ENCODE results near the gene TJP1.
"Not testable (repeated sequence)": the region's sequence is repeated elsewhere in the genome, so short reads cannot be mapped to it uniquely, and the experiment has no call there.

The TJP1 gene

GRCh38 chr15:29713784-29714183 lies 108.5 kb downstream of the TJP1 start:
- DNase-seq = no peak
- intact Hi-C loops (cut with DNase I) = no loop called here

DNA sequence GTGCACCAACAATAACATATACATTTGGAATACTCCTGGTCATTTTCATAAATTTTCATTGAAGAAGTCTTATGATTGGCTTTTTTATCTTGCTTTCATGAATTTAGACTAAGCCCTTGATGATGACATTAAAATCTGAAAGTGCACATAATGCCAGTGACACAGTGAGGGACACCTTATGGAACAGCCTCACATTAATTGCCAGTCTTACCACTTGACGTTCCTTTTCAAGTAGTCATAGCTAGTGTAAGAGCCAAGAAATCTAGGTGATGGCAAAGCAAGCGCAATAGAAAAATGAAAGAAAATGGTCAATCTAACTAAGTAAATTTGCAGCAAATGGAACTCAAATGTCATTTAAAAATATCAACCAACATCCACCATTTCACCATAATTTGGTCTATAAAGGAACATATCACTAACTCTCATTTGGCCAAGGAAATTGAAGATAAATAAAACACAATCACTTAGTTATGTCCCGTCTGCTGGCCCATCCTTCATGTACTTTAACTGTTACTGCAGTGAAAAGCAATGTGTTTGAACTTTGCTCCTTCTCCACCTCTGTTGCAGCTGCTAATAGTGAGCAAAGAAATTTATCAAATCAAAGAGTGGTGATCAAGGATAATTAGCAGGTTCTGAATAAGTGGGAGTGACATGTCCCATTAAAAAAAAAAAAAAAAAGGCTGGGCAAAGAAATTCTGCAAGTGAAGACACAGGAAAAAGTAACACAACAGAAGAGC lies 110.0 kb downstream of the TJP1 start:
- intact Hi-C loops (cut with DNase I) = no loop called here
- no peak for DNase-seq

DNA sequence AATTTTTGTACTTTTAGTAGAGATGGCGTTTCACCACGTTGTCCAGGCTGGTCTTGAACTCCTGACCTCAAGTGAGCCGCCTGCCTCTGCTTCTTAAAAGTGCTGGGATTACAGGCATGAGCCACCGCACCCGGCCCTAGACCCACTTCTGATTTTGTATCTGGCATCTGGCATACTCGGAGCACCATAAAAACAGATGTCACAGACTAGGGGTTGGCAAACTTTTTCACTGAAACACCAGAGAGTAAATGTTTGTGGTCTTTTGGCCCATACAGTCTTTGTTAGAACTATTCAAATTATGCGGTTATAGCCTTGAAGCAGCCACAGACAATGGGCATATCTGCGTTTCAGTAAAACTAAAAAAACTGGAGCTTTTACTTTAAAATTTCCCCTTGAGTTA lies 110.7 kb downstream of the TJP1 start:
- intact Hi-C loops (cut with DNase I) = no loop called here
- no peak for DNase-seq

- intact Hi-C loops (cut with DNase I) = no loop called here
- DNase-seq = no peak
Measured at GRCh38 chr15:29708519-29708918, 113.7 kb downstream of the TJP1 start.

GRCh38 chr15:29704950-29705597 lies 117.2 kb downstream of the TJP1 start:
- intact Hi-C loops (cut with DNase I) = no loop called here
- no peak for DNase-seq

DNA sequence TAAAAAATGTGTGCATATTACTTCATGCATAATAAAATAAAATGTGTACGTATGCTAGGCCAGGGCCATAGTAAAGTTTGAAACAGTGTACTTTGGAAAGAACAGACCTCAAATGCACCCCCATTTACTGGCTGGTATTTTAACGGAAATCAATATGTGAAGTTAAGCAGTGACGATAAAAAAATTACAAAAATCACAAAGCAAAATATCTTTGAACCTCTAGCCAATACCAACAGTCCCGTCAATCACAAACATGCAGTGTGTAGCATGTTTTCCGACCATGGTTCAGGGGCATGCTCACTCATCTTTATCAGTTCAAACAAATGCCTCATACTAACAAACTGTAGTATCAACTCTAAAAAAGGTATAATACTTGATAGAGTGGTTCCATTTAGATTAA lies 121.1 kb downstream of the TJP1 start:
- intact Hi-C loops (cut with DNase I) = no loop called here
- no peak for DNase-seq

GRCh38 chr15:29700296-29700695 lies 122.0 kb downstream of the TJP1 start:
- intact Hi-C loops (cut with DNase I) = no loop called here
- DNase-seq = no peak

DNA sequence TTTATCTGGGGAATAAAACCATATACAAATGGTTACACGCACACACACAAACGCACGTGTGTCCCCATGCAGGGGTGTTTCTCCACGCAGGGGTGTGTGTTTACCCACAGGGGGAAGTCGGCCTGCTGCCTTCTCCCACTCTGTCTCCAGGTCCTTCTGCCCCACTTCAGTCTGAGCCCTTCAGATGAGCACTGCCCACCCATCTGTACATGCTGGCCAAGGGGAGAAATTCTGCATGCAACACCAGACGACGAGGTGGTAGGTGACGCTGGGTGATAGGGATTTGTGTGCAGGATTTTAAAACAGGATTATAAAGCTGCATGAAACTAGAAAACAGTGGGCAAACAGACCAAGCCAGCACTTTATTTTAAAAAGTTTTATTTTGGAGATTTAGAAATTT lies 122.5 kb downstream of the TJP1 start:
- intact Hi-C loops (cut with DNase I) = no loop called here
- DNase-seq = no peak

DNA sequence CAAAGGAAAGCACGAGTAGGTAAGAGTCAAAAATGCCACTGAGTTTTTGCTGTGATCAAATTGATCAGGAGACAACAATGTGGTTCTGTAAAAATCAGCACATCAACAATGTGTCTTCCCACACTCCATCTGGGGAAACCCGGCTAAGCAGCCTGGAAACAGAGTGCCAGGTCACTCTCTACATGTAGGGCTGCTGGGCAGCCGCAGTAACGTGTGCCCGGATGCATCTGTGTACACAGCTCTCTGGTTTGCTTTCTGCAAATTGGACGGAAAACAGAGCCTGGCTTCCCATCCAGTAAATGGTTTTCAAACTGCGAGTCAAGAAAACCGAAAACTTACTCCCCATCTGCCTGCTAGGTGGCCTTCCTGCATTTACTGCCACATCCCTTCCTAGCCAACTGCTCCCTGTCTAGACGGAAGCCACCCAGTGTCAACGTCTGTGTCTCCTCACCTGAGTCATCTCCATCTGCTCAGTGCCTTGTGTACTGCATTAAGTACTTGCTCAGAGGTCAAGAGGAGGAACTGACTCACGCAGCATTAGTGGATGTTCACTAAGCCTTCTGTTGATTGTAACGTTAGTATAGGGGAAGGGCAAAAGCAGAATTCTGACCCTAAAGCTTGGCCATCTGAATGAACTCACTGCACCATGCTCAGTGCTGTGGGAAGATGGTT lies 124.1 kb downstream of the TJP1 start:
- DNase-seq = no peak
- intact Hi-C loops (cut with DNase I) = no loop called here

- intact Hi-C loops (cut with DNase I) = no loop called here
- no peak for DNase-seq
Measured at GRCh38 chr15:29696950-29697738, 125.1 kb downstream of the TJP1 start.

DNA sequence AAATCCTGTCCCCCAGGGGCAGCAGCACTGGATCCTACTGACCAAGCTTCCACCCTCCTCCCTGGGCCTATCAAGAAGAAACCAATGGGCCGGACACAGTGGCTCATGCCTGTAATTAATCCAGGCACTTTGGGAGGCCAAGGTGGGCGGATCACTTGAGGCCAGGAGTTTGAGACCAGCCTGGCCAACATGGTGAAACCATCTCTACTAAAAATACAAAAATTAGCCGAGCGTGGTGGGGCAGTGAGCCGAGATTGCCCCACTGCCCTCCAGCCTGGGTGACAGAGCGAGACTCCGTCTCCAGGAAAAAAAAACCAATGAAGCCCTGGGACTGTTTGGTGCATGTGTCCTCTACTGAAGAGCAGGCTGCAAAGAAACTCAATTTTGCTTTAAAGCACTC lies 125.8 kb downstream of the TJP1 start:
- intact Hi-C loops (cut with DNase I); DNase-seq: not testable (repeated sequence)

DNA sequence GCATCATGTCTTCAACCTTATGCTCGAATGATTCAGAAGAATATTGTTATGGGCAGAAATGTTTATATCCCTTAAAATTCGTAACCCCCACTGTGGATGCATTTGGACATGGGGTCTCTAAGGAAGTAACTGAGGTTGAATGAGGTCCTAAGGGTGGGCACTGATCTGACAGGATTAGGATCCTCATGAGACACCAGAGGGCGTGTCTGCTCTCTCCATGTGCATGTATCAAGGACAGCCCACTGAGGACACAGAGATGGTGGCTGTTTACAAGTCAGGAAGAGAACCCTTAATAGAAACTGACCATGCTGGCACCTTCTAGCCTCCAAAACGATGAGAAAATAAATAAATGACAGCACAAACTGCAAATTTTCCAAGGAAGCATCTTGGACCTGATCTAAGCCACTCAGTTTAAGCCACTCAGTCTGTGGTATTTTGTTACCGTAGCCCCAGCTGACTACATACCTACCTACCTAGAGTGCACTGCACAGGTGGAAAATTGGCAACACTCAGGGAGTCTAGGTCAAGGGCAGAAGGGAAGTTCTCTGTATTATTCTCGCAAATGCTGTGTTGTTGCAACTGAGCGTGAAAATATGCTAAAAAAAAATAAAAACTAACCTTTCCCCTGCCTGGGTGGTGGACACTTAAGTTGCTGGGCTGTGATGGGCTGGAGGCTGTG lies 126.6 kb downstream of the TJP1 start:
- intact Hi-C loops (cut with DNase I) = no loop called here
- DNase-seq = no peak

DNA sequence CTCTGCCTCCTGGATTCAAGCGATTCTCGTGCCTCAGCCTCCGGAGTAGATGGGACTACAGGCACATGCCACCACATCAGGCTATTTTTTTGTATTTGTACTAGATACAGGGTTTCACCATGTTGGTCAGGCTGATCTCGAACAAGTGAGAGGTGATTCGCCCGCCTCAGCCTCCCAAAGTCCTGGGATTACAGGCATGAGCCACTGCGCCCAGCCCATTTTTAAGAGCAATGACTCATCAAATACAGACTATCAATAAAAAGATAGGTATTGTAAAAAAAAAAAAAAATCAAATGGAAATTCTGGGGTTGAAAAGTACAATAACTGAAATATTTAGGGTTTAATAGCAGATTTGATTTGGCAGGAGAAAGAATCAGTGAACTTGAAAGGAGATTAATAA lies 129.0 kb downstream of the TJP1 start:
- no peak for DNase-seq
- intact Hi-C loops (cut with DNase I) = no loop called here

- intact Hi-C loops (cut with DNase I) = no loop called here
- no peak for DNase-seq
Measured at GRCh38 chr15:29692527-29692926, 129.7 kb downstream of the TJP1 start.

DNA sequence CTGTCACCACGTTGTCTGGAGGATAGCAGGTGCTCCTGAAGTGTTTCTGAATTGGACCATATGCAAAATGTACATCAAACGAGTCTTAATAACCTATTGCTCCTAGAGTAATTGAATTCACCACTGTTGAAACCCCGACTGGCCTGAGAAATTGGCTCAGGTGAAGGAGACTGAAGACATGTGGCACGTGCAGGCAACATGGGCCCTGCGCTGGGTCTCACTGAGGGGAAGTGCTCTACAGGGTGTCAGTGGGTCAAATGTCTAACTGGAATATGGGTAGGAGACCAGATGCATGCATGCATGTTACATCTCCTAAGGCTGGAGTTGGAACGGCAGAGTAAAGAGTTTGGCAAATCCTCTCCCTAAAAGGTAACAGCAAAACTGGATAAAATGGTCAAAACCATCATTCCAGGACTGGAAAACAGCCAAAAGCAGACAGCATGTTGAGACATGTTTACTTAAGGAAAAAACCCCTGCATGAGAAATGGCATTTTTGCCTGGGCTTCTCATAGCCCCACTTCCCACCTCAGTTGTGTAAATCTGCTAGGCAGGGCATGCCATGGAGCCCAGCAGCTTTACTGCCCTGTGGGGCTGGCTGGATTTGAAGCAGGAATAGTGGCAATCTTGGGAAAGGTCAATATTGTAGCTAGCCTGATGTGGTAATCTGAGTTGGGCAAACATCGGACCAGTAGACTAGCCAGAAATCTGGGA lies 131.3 kb downstream of the TJP1 start:
- DNase-seq = peak in 1 of 10 donors; percentile 34
- intact Hi-C loops (cut with DNase I) = no loop called here

DNA sequence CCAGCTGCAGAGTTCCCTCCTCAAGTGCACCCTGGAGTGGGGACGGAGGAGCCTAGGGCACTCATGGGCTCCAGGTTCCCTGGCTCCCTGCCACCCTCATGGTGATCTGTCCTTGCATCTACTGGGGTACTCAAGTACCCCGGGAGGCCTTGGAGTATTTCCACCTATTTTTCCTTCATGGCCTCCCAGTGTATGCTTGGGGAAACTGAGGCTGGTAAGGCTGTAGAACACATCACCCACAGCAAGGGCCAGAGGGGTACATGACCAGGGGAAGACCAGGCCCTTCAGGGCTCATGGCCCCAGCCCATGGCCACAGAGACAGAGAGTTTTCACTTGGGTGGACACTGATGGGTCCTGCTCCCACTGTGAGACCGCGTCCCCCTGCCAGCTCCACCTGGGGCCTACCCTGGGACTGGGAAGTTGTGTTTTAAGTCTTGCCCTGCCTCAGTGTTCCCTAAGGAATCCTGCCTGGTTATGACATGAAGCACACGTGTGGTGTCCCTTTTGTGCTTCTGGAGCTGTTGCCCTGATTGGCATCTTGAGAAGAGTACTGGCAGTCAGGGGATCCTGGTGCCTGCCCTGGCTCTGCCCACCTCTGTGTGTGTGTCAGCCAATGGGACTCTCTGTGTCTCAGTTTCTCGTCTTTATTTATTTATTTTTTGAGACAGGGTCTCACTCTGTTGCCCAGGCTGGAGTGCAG lies 132.8 kb downstream of the TJP1 start:
- DNase-seq = peak in 2 of 10 donors; percentile 0 to 69
- intact Hi-C loops (cut with DNase I) = no loop called here

- intact Hi-C loops (cut with DNase I) = no loop called here
- peak in 2 of 10 donors; percentile 1 to 78 for DNase-seq
Measured at GRCh38 chr15:29688506-29689286, 133.6 kb downstream of the TJP1 start.

DNA sequence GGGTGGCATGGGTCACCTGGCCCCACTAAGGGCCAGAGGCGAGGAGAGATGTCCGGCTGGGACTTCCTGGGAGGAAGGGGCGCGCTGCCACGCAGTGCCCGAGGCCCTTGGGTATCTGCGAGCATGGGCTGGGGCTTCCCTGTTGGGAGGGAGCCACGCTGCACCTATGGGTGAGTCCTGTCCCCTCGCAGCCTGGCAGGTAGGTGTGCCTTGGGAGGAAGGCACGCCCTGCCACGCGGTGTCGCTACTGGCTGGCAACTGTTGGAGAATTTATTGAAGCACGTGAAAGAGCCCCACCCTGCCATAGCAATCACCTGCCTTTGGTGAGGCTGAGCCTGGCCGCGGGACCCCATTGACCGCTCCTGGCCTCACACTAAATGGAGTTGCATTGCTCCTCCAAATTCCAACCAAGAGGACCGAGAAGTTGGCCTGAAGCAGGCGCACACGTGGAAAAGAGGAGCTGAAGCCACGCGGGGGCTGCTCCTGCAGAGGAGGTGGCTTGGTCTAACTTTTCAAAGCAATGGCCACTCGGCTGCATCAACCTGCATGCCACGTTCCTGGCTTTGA lies 134.2 kb downstream of the TJP1 start:
- intact Hi-C loops (cut with DNase I) = no loop called here
- peak in 2 of 10 donors; percentile 0 to 82 for DNase-seq

Data from posterior cingulate gyrus (tissue), 11 donors.